K562 (cell line): Measurements from ENCODE around the gene TP53I3. TPM values are rescaled to one million over a fixed set of nuclear protein-coding genes. Genes with fewer than 3 reads are reported as not detected.

ENCODE experiments used
- ETS1 ChIP-seq: conservative IDR thresholded peaks from 2 replicates; pipeline ENCODE4 v1.6.1; 2011; ENCODE audit warnings: low read depth, mild to moderate bottlenecking, low read length; ENCODE audit not compliant: control insufficient read depth
- L3MBTL2 ChIP-seq: fragments of 450-650 bp; IDR thresholded peaks from 2 replicates; pipeline ENCODE4 v1.6.1; 2016; ENCODE audit warnings: mild to moderate bottlenecking, moderate library complexity
- MAFG ChIP-seq: fragments of 450-650 bp; conservative IDR thresholded peaks from 2 replicates; pipeline ENCODE4 v1.6.1; 2016; ENCODE audit warnings: missing genetic modification characterization, missing compliant biosample characterization
- PHF21A ChIP-seq: fragments of 450-650 bp; IDR thresholded peaks from 2 replicates; pipeline ENCODE4 v1.6.1; 2017; ENCODE audit warnings: low read depth, borderline replicate concordance
- RFX7 ChIP-seq: fragments of 250-450 bp; sonication (Bioruptor Pico); IDR thresholded peaks from 2 replicates; pipeline ENCODE4 v1.5.1; 2021; ENCODE audit warnings: mild to moderate bottlenecking
- ZFP91 ChIP-seq: sonication (generic); formaldehyde crosslinking; IDR thresholded peaks from 2 replicates; pipeline ENCODE4 v1.8.0; 2022; ENCODE audit warnings: mild to moderate bottlenecking, missing genetic modification reagents
- ZKSCAN3 ChIP-seq: fragments of 250-450 bp; sonication (Bioruptor Pico); IDR thresholded peaks from 2 replicates; pipeline ENCODE4 v1.4.0; 2020
- ZNF507 ChIP-seq: conservative IDR thresholded peaks from 2 replicates; pipeline ENCODE4 v1.6.1; 2017; ENCODE audit warnings: missing genetic modification characterization, missing compliant biosample characterization
- ZNF583 ChIP-seq: fragments of 250-450 bp; sonication (Bioruptor Pico); IDR thresholded peaks from 2 replicates; pipeline ENCODE4 v1.4.0; 2020
- polyA plus RNA-seq, 8 experiments: library from polyadenylated mRNA; depleted of rRNA in 4 of 8; stranded (reverse) in 5 of 8; unstranded in 3 of 8; fragments of >200 nt; fragmentation: Nextera tagmentation in 2 of 8; fragmentation: Illumina TruSeq in 1 of 8; extraction: Ambion mirVana in 2 of 8; extraction: Trizol in 1 of 8; gene quantifications; 2 replicates each; pipeline versions ENCODE4 v1.2.1 to v1.2.3, GENCODE V29; 2011 to 2014; ENCODE audit warnings: inconsistent platforms in 1 of 8, missing spikeins in 1 of 8
- total RNA-seq, 7 experiments: library from RNA; depleted of rRNA in 6 of 7; stranded (reverse); fragments of >200 nt in 6 of 7; fragmentation: Illumina TruSeq in 2 of 7; extraction: Trizol in 2 of 7; gene quantifications; 2 replicates each; pipeline versions ENCODE4 v1.2.1 to v1.2.3, GENCODE V29; 2011 to 2021; ENCODE audit warnings: low replicate concordance in 1 of 7
- TF ChIP-seq, protein P1 (sequence below): fragments of 450-650 bp; IDR thresholded peaks from 2 replicates; pipeline ENCODE4 v1.6.1; 2016; ENCODE audit warnings: mild to moderate bottlenecking, moderate library complexity
- TF ChIP-seq, protein P2 (sequence below): sonication (generic); formaldehyde crosslinking; IDR thresholded peaks from 2 replicates; pipeline ENCODE4 v1.8.1; 2023; ENCODE audit warnings: mild to moderate bottlenecking, missing genetic modification reagents

Gene TP53I3
- total and polyA plus RNA-seq, 9 of the 15 experiments (the other 6 are each of a cell fraction or from before 2014, with no cell fraction given): 0.65 to 9.5 (median 5.6) TPM

DNA sequence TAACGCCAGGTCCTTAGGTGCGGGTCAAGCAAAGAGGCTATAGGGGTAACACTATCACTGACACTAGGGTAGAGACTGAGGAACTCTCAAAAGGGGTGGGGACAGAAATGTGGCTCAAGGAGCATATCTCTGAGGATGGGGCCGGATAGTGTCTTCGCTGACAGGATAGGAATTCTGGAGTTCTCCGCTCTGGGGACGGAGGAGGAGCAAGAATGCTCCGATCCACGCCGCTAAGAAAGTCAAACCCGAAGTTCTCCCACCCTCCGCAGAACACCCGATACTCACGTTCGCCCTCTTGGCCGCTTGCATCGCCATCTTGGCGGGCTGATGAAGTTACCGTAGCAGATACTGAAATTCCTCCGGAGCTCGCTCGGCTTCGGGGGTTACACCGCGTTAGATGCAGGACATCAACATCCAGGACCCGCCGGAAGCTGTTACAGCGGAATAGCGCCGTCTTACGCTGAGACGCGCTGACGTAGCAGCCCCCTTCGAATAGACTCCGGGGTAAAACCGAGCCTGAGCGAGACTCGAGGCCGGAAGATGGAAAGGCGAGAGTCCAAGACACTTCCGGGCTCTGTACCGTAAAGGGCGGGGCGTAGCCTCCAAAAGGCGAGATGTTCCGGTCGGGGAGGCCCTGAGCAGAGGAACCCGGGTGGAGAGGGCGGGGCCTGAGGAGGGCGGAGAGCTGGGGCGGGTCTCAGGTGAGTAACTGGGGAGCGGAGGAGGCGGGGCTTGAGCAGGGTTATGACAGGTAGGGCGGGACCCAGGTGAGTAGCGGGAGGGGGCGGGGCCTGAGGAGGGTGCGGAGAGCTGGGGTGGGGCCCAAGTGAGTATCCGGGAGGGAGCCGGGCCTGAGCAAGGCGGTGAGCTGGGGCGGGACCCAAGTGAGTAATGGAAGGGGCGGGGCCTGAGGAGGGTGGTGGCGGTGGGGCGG, 8.5 kb downstream of the TP53I3 start, which contains the start of gene SF3B6 (continued):
- TF ChIP-seq, protein P1, sequence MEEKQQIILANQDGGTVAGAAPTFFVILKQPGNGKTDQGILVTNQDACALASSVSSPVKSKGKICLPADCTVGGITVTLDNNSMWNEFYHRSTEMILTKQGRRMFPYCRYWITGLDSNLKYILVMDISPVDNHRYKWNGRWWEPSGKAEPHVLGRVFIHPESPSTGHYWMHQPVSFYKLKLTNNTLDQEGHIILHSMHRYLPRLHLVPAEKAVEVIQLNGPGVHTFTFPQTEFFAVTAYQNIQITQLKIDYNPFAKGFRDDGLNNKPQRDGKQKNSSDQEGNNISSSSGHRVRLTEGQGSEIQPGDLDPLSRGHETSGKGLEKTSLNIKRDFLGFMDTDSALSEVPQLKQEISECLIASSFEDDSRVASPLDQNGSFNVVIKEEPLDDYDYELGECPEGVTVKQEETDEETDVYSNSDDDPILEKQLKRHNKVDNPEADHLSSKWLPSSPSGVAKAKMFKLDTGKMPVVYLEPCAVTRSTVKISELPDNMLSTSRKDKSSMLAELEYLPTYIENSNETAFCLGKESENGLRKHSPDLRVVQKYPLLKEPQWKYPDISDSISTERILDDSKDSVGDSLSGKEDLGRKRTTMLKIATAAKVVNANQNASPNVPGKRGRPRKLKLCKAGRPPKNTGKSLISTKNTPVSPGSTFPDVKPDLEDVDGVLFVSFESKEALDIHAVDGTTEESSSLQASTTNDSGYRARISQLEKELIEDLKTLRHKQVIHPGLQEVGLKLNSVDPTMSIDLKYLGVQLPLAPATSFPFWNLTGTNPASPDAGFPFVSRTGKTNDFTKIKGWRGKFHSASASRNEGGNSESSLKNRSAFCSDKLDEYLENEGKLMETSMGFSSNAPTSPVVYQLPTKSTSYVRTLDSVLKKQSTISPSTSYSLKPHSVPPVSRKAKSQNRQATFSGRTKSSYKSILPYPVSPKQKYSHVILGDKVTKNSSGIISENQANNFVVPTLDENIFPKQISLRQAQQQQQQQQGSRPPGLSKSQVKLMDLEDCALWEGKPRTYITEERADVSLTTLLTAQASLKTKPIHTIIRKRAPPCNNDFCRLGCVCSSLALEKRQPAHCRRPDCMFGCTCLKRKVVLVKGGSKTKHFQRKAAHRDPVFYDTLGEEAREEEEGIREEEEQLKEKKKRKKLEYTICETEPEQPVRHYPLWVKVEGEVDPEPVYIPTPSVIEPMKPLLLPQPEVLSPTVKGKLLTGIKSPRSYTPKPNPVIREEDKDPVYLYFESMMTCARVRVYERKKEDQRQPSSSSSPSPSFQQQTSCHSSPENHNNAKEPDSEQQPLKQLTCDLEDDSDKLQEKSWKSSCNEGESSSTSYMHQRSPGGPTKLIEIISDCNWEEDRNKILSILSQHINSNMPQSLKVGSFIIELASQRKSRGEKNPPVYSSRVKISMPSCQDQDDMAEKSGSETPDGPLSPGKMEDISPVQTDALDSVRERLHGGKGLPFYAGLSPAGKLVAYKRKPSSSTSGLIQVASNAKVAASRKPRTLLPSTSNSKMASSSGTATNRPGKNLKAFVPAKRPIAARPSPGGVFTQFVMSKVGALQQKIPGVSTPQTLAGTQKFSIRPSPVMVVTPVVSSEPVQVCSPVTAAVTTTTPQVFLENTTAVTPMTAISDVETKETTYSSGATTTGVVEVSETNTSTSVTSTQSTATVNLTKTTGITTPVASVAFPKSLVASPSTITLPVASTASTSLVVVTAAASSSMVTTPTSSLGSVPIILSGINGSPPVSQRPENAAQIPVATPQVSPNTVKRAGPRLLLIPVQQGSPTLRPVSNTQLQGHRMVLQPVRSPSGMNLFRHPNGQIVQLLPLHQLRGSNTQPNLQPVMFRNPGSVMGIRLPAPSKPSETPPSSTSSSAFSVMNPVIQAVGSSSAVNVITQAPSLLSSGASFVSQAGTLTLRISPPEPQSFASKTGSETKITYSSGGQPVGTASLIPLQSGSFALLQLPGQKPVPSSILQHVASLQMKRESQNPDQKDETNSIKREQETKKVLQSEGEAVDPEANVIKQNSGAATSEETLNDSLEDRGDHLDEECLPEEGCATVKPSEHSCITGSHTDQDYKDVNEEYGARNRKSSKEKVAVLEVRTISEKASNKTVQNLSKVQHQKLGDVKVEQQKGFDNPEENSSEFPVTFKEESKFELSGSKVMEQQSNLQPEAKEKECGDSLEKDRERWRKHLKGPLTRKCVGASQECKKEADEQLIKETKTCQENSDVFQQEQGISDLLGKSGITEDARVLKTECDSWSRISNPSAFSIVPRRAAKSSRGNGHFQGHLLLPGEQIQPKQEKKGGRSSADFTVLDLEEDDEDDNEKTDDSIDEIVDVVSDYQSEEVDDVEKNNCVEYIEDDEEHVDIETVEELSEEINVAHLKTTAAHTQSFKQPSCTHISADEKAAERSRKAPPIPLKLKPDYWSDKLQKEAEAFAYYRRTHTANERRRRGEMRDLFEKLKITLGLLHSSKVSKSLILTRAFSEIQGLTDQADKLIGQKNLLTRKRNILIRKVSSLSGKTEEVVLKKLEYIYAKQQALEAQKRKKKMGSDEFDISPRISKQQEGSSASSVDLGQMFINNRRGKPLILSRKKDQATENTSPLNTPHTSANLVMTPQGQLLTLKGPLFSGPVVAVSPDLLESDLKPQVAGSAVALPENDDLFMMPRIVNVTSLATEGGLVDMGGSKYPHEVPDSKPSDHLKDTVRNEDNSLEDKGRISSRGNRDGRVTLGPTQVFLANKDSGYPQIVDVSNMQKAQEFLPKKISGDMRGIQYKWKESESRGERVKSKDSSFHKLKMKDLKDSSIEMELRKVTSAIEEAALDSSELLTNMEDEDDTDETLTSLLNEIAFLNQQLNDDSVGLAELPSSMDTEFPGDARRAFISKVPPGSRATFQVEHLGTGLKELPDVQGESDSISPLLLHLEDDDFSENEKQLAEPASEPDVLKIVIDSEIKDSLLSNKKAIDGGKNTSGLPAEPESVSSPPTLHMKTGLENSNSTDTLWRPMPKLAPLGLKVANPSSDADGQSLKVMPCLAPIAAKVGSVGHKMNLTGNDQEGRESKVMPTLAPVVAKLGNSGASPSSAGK: no peak
- no peak for TF ChIP-seq RFX7
- peak; percentile 64 for TF ChIP-seq L3MBTL2
- 0 out of 2 replicates have a peak, but pooled peaks have one; percentile 44 for TF ChIP-seq ETS1
- TF ChIP-seq, protein P2, sequence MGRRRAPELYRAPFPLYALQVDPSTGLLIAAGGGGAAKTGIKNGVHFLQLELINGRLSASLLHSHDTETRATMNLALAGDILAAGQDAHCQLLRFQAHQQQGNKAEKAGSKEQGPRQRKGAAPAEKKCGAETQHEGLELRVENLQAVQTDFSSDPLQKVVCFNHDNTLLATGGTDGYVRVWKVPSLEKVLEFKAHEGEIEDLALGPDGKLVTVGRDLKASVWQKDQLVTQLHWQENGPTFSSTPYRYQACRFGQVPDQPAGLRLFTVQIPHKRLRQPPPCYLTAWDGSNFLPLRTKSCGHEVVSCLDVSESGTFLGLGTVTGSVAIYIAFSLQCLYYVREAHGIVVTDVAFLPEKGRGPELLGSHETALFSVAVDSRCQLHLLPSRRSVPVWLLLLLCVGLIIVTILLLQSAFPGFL (CRISPR knock-in tag): no peak
- no peak for TF ChIP-seq ZNF507
- no peak for TF ChIP-seq ZKSCAN3 (CRISPR knock-in tag)
- no peak for TF ChIP-seq ZNF583 (CRISPR knock-in tag)
- peak; percentile 43; the same call in 1 of the 2 replicates for TF ChIP-seq PHF21A
- peak; percentile 47; the same call in 1 of the 2 replicates for TF ChIP-seq MAFG
- no peak for TF ChIP-seq ZFP91 (CRISPR knock-in tag)
